Endothelial cell of umbilical vein (primary cell): Measurements from ENCODE around the gene TMEFF2.
A peak's percentile ranks its signal among the peaks of the same experiment; 100 is the strongest.

Experiments used
- CTCF ChIP-seq, 2 donors: IDR thresholded peaks; 1 replicate in 1 of 2; 2 replicates in 1 of 2; pipeline ENCODE4 v1.5.1; 2011; ENCODE audit warnings: low read length in 2 of 2, mild to moderate bottlenecking in 2 of 2, moderate library complexity in 2 of 2, control low read depth in 1 of 2, inconsistent platforms in 1 of 2, low read depth in 1 of 2; ENCODE audit not compliant: insufficient read depth in 1 of 2; ENCODE audit errors: extremely low read depth in 1 of 2
- EZH2 ChIP-seq: IDR thresholded peaks from 2 replicates; pipeline ENCODE4 v1.6.1; 2012; ENCODE audit warnings: borderline replicate concordance, low read depth, mild to moderate bottlenecking, moderate library complexity, low read length, inconsistent platforms; ENCODE audit not compliant: severe bottlenecking
- POLR2A ChIP-seq: IDR thresholded peaks from 2 replicates; pipeline ENCODE4 v1.6.1; 2012; ENCODE audit warnings: low read depth, mild to moderate bottlenecking, control low read depth, low read length

GRCh38 chr2:191977754-191978153 is 217.0 kb downstream of the TMEFF2 start:
- TF ChIP-seq CTCF (IDR thresholded peaks at IDR 0.05; ENCODE audit: extremely low read depth in 1 of 2, insufficient read depth in 1 of 2, low read depth in 1 of 2, low read length in 2 of 2) (no peak), POLR2A (peak; percentile 23), EZH2 (no peak)
